ENCODE measurements around the gene TUBB1.

TUBB1 gene

DNA sequence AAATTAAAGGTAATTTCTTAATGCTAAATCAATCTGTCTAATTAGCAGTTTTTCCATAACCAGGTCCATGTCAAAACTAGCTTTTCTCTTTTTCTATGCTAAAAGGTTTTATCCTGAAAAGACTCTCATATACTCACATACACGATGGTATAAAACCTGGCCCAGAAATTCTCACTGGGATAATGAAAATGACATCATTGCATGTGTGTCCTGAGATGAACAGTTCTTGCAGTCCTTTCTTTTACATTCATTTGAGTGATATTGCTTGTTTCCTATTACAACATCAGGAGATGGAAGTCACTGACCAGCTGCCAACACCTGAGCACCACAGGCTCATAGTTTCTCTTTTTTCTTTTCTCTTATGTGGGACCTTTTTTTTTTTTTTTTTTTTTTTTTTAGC is 31.2 kb downstream of the TUBB1 start:
- Histone ChIP-seq H3K4me3 (ENCODE audit: low read depth in 1 of 2, low read length in 2 of 2) (no peak overlapping the region), H3K9me3 (ENCODE audit: control insufficient read depth in 1 of 2, low read length in 2 of 2) (no peaks in the 10 kb centered on the region), H3K36me3 (ENCODE audit: control insufficient read depth in 1 of 2, insufficient read depth in 2 of 2, low read length in 2 of 2) (no peaks in the 10 kb centered on the region), H3K27ac (ENCODE audit: low read depth, low read length) (no peak overlapping the region), H3K27me3 (ENCODE audit: control insufficient read depth in 1 of 2, insufficient read depth in 2 of 2, low read length in 2 of 2) (no peaks in the 10 kb centered on the region), H3K9ac (ENCODE audit: low read depth in 1 of 2, low read length in 2 of 2) (no peak overlapping the region), H3K4me1 (ENCODE audit: control insufficient read depth in 1 of 2, insufficient read depth in 2 of 2, low read length in 2 of 2) (peaks cover 16 to 22% of the 10 kb centered on the region in 2 donors)

DNA sequence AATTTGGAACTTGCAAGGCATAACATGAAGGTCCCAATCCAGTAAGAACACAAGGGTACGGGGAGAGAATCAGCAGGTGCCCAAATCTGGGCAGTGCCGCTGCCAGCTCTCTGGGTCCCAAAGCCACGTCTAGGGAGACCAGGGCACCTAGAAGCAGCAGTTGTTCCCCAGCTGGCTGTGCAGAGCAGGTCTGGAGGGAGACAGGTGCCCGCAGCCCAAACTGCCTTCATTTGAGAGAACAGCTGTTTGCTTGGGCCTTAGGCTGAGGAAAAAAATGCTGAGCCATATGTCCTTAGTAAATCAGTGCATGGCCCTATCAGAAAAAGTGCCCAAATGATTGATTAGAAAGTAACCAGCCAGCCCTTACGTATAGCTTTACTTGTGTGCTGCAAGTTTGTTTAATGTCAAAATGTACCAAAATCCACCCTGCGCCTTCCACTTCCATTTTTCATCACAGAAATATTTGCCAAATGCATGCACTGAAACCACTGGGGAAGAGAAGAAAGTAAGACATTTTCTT is 32.5 kb downstream of the TUBB1 start:
- H3K4me3 ChIP-seq (ENCODE audit: low read depth in 1 of 2, low read length in 2 of 2) = no peak overlapping the region
- H3K9ac ChIP-seq (ENCODE audit: low read depth in 1 of 2, low read length in 2 of 2) = no peak overlapping the region
- peaks cover 16 to 22% of the 10 kb centered on the region in 2 donors for H3K4me1 ChIP-seq (ENCODE audit: control insufficient read depth in 1 of 2, insufficient read depth in 2 of 2, low read length in 2 of 2)
- H3K27me3 ChIP-seq (ENCODE audit: control insufficient read depth in 1 of 2, insufficient read depth in 2 of 2, low read length in 2 of 2) = no peaks in the 10 kb centered on the region
- no peaks in the 10 kb centered on the region for H3K36me3 ChIP-seq (ENCODE audit: control insufficient read depth in 1 of 2, insufficient read depth in 2 of 2, low read length in 2 of 2)
- no peak overlapping the region for H3K27ac ChIP-seq (ENCODE audit: low read depth, low read length)
- no peaks in the 10 kb centered on the region for H3K9me3 ChIP-seq (ENCODE audit: control insufficient read depth in 1 of 2, low read length in 2 of 2)

DNA sequence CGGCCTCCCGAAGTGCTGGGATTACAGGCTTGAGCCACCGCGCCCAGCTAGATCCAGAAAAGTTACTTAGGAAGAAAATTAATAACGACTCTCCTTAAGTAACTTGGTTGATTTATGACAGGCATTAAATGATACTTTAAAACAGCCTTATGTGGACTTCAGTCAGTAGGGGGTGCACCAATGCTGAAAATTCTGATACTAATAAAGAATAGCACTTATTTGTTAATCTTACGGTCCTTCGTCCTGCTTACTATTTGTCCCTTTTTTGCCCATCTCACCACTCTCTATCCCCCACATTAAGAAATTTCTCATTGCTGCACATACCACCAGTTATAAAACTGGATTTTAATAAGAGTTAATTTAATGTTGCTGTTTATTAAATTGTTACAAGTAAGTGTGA is 36.1 kb downstream of the TUBB1 start:
- H3K9me3 ChIP-seq (ENCODE audit: control insufficient read depth in 1 of 2, low read length in 2 of 2) = no peaks in the 10 kb centered on the region
- peaks cover 0 to 8% of the 10 kb centered on the region in 2 donors for H3K4me1 ChIP-seq (ENCODE audit: control insufficient read depth in 1 of 2, insufficient read depth in 2 of 2, low read length in 2 of 2)
- H3K36me3 ChIP-seq (ENCODE audit: control insufficient read depth in 1 of 2, insufficient read depth in 2 of 2, low read length in 2 of 2) = no peaks in the 10 kb centered on the region
- no peaks in the 10 kb centered on the region for H3K27me3 ChIP-seq (ENCODE audit: control insufficient read depth in 1 of 2, insufficient read depth in 2 of 2, low read length in 2 of 2)
- no peak overlapping the region for H3K27ac ChIP-seq (ENCODE audit: low read depth, low read length)
- no peak overlapping the region for H3K4me3 ChIP-seq (ENCODE audit: low read depth in 1 of 2, low read length in 2 of 2)
- no peak overlapping the region for H3K9ac ChIP-seq (ENCODE audit: low read depth in 1 of 2, low read length in 2 of 2)

DNA sequence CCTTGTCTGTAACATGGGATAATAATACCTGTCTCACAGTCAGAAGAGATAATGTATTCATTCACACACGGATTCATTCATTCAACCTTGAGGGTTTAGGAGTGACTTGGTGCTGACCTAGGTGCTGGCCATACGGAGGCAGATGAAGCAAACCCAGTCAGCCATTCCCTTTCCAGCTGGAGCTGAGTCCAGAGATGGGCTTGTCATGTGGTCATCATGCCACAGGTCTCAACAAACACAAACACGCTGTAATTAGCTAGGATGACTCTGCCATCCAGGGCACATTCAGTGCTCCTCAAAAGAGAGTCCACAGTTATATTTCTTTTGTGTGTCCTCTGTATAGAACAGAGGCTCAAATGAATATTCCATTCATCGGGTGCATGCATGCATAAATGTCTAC is 42.9 kb downstream of the TUBB1 start:
- Histone ChIP-seq H3K9ac (ENCODE audit: low read depth in 1 of 2, low read length in 2 of 2) (no peak overlapping the region), H3K4me1 (ENCODE audit: control insufficient read depth in 1 of 2, insufficient read depth in 2 of 2, low read length in 2 of 2) (no peaks in the 10 kb centered on the region), H3K27ac (ENCODE audit: low read depth, low read length) (no peak overlapping the region), H3K4me3 (ENCODE audit: low read depth in 1 of 2, low read length in 2 of 2) (no peak overlapping the region), H3K27me3 (ENCODE audit: control insufficient read depth in 1 of 2, insufficient read depth in 2 of 2, low read length in 2 of 2) (no peaks in the 10 kb centered on the region), H3K9me3 (ENCODE audit: control insufficient read depth in 1 of 2, low read length in 2 of 2) (no peaks in the 10 kb centered on the region), H3K36me3 (ENCODE audit: control insufficient read depth in 1 of 2, insufficient read depth in 2 of 2, low read length in 2 of 2) (no peaks in the 10 kb centered on the region)

DNA sequence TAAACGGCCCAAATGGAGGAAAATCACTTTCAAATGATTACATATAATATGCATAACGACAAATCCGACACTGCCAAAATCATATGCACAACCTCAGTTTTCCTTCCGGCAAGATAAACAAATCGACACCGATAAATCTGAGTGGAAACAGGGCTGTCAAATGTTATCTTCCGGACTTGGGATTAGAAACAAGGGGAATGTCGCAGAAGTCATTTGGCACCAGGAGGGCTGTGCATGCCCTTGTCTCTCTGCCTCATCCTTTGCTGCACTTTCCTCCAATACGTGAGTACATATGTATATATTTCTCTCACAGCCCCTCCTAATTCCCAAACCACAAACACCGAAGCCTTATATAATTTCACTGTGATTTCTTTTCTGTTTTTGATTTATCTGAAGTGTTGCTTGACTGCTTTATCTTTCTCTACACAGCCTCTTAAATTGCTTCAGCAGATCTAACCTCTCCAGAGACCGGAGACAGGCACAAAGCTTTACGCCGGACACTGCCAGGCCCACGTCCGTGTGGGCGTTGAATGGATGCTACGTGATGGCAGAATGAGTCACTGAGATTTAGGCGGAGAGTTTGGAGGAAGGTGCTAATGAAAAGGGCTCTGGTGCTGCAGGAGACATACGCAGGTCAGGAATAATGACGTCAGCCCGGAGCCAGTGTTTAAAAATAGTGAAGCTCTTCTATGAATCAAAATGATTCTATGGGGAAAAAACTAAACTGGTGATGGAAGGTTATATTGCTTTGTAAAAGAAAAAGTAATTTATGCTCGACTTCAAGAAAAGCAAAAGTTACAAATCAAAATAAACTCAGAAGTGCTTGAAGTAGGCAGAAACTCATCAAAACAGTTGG is 44.4 kb downstream of the TUBB1 start:
- Histone ChIP-seq H3K4me3 (ENCODE audit: low read depth in 1 of 2, low read length in 2 of 2) (no peak overlapping the region), H3K4me1 (ENCODE audit: control insufficient read depth in 1 of 2, insufficient read depth in 2 of 2, low read length in 2 of 2) (no peaks in the 10 kb centered on the region), H3K36me3 (ENCODE audit: control insufficient read depth in 1 of 2, insufficient read depth in 2 of 2, low read length in 2 of 2) (no peaks in the 10 kb centered on the region), H3K27me3 (ENCODE audit: control insufficient read depth in 1 of 2, insufficient read depth in 2 of 2, low read length in 2 of 2) (no peaks in the 10 kb centered on the region), H3K27ac (ENCODE audit: low read depth, low read length) (no peak overlapping the region), H3K9ac (ENCODE audit: low read depth in 1 of 2, low read length in 2 of 2) (no peak overlapping the region), H3K9me3 (ENCODE audit: control insufficient read depth in 1 of 2, low read length in 2 of 2) (no peaks in the 10 kb centered on the region)

DNA sequence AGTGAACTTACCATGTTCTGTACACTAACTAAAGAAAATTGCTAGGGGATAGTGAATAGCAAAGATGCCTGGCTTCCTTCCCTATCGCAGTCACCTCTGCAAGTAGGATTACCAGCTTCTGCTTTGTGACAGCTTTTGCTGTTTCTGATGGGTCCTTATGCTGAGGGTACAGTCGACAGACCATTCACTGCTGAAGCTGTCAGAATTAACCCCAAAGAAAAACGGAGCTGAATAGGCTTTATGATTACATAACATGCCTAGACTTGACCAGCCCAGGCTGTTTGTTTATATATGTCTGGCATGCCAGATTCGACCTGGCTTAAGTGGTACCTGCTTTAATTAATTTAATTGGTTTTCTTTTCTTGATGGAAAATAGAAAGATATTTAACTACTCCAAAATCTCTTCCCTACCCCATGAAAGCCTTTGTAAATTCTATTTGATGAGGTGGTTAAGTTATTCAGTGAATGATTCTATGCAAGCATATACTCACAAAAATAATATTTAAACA is 45.0 kb downstream of the TUBB1 start:
- H3K27ac ChIP-seq (ENCODE audit: low read depth, low read length) = no peak overlapping the region
- H3K4me3 ChIP-seq (ENCODE audit: low read depth in 1 of 2, low read length in 2 of 2) = no peak overlapping the region
- no peaks in the 10 kb centered on the region for H3K27me3 ChIP-seq (ENCODE audit: control insufficient read depth in 1 of 2, insufficient read depth in 2 of 2, low read length in 2 of 2)
- no peaks in the 10 kb centered on the region for H3K4me1 ChIP-seq (ENCODE audit: control insufficient read depth in 1 of 2, insufficient read depth in 2 of 2, low read length in 2 of 2)
- no peaks in the 10 kb centered on the region for H3K36me3 ChIP-seq (ENCODE audit: control insufficient read depth in 1 of 2, insufficient read depth in 2 of 2, low read length in 2 of 2)
- H3K9me3 ChIP-seq (ENCODE audit: control insufficient read depth in 1 of 2, low read length in 2 of 2) = no peaks in the 10 kb centered on the region
- no peak overlapping the region for H3K9ac ChIP-seq (ENCODE audit: low read depth in 1 of 2, low read length in 2 of 2)

DNA sequence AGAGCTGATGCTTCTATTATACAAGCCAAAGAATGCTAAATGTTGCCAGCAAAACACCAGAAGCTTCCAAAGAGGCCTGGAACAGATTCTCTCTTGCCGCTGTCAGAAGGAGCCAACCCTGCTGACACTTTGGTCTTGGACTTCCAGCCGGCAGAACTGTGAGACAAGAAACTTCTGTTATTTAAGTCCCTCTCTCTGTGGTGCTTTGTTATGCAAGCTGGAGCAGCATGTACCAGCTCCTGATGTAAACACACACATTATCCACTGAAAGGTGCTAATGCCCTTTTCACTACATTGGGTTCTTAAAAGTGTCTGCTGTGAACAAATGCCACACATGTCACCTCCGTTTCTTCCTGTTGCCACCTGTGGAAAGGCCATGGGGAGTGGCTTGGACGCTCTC is 49.3 kb downstream of the TUBB1 start:
- H3K4me3 ChIP-seq (ENCODE audit: low read depth in 1 of 2, low read length in 2 of 2) = no peak overlapping the region
- peaks cover 0 to 8% of the 10 kb centered on the region in 2 donors for H3K27me3 ChIP-seq (ENCODE audit: control insufficient read depth in 1 of 2, insufficient read depth in 2 of 2, low read length in 2 of 2)
- no peak overlapping the region for H3K27ac ChIP-seq (ENCODE audit: low read depth, low read length)
- H3K9ac ChIP-seq (ENCODE audit: low read depth in 1 of 2, low read length in 2 of 2) = no peak overlapping the region
- no peaks in the 10 kb centered on the region for H3K4me1 ChIP-seq (ENCODE audit: control insufficient read depth in 1 of 2, insufficient read depth in 2 of 2, low read length in 2 of 2)
- H3K36me3 ChIP-seq (ENCODE audit: control insufficient read depth in 1 of 2, insufficient read depth in 2 of 2, low read length in 2 of 2) = no peaks in the 10 kb centered on the region
- H3K9me3 ChIP-seq (ENCODE audit: control insufficient read depth in 1 of 2, low read length in 2 of 2) = no peaks in the 10 kb centered on the region

DNA sequence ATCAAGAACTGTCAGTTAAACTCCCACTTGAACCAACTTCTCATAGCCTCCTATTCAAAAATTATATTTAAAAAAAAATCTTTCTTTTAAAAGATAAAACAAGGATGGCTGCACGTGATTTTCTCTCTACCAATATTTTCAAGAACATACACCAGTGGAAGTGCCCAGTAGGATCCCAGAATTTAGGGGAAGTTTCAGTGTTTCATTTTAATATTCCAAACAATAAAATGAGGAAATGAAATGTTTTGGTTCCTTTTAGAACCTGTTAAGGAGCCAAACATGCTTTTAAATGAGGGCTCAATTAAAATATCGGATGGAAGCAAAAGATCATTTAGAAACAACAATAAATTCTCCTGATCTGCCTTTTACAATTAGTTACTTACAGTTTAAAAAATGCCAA is 49.8 kb downstream of the TUBB1 start:
- H3K9me3 ChIP-seq (ENCODE audit: control insufficient read depth in 1 of 2, low read length in 2 of 2) = no peaks in the 10 kb centered on the region
- H3K4me3 ChIP-seq (ENCODE audit: low read depth in 1 of 2, low read length in 2 of 2) = no peak overlapping the region
- H3K9ac ChIP-seq (ENCODE audit: low read depth in 1 of 2, low read length in 2 of 2) = no peak overlapping the region
- peaks cover 0 to 11% of the 10 kb centered on the region in 2 donors for H3K27me3 ChIP-seq (ENCODE audit: control insufficient read depth in 1 of 2, insufficient read depth in 2 of 2, low read length in 2 of 2)
- H3K27ac ChIP-seq (ENCODE audit: low read depth, low read length) = no peak overlapping the region
- no peaks in the 10 kb centered on the region for H3K4me1 ChIP-seq (ENCODE audit: control insufficient read depth in 1 of 2, insufficient read depth in 2 of 2, low read length in 2 of 2)
- H3K36me3 ChIP-seq (ENCODE audit: control insufficient read depth in 1 of 2, insufficient read depth in 2 of 2, low read length in 2 of 2) = no peaks in the 10 kb centered on the region

DNA sequence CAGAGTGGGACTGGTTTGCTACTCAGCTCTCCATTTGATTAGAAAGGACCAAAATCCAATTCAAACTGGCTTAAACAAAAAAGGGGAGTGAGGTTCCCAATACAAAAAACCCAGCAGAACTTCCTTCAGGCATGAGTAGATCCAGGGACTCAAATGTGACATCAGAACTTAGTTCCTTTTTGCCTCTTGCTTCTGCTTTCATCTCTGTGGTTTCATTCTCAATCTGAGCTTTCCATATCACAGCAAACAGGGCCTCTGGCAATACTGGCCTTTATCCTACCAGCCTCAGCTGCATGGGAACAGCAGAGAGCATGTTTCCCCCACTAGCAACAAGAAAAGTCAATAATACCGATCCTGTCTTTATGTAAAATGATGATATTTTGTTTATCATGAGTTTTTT is 52.0 kb downstream of the TUBB1 start:
- no peaks in the 10 kb centered on the region for H3K4me1 ChIP-seq (ENCODE audit: control insufficient read depth in 1 of 2, insufficient read depth in 2 of 2, low read length in 2 of 2)
- H3K27ac ChIP-seq (ENCODE audit: low read depth, low read length) = no peak overlapping the region
- no peaks in the 10 kb centered on the region for H3K36me3 ChIP-seq (ENCODE audit: control insufficient read depth in 1 of 2, insufficient read depth in 2 of 2, low read length in 2 of 2)
- H3K4me3 ChIP-seq (ENCODE audit: low read depth in 1 of 2, low read length in 2 of 2) = no peak overlapping the region
- H3K27me3 ChIP-seq (ENCODE audit: control insufficient read depth in 1 of 2, insufficient read depth in 2 of 2, low read length in 2 of 2) = peaks cover 8 to 13% of the 10 kb centered on the region in 2 donors
- H3K9me3 ChIP-seq (ENCODE audit: control insufficient read depth in 1 of 2, low read length in 2 of 2) = no peaks in the 10 kb centered on the region
- no peak overlapping the region for H3K9ac ChIP-seq (ENCODE audit: low read depth in 1 of 2, low read length in 2 of 2)

DNA sequence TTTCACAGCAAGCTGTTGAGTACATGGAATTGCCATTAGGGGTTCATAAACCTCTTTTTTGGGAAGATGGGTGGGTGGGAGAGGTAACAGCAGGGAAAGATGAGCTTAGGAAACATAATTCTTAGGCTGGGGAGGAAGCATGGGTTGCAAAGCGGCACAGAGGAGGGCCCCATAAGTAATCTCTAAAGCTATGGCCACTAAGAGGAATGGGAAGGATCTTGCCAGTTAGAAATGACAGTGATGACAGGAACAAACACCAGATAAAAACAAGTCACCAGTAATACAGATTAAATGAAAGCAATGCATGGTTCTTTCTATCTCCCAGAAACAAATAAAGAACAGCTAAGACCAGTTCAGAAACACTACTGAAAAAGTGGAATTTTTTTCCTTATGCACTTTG is 54.4 kb downstream of the TUBB1 start:
- Histone ChIP-seq H3K36me3 (ENCODE audit: control insufficient read depth in 1 of 2, insufficient read depth in 2 of 2, low read length in 2 of 2) (no peaks in the 10 kb centered on the region), H3K9me3 (ENCODE audit: control insufficient read depth in 1 of 2, low read length in 2 of 2) (no peaks in the 10 kb centered on the region), H3K4me1 (ENCODE audit: control insufficient read depth in 1 of 2, insufficient read depth in 2 of 2, low read length in 2 of 2) (no peaks in the 10 kb centered on the region), H3K27me3 (ENCODE audit: control insufficient read depth in 1 of 2, insufficient read depth in 2 of 2, low read length in 2 of 2) (peaks cover 14 to 19% of the 10 kb centered on the region in 2 donors), H3K4me3 (ENCODE audit: low read depth in 1 of 2, low read length in 2 of 2) (no peak overlapping the region), H3K27ac (ENCODE audit: low read depth, low read length) (no peak overlapping the region), H3K9ac (ENCODE audit: low read depth in 1 of 2, low read length in 2 of 2) (no peak overlapping the region)

Measured in duodenal mucosa (tissue), 2 donors.